Motor neuron (in vitro differentiated cells): ENCODE results near the gene PLEKHA6. TPM values are rescaled to one million over a fixed set of nuclear protein-coding genes. Genes with fewer than 3 reads are reported as not detected.

ENCODE experiments used
- ATAC-seq, 8 experiments: fragments of 200-7000 bp; cut with Tn5 transposase; replicated peaks in 6 of 8; 2 replicates each; pipeline ENCODE4 v1.8.0; 2021; ENCODE audit warnings: mild to moderate bottlenecking in 8 of 8, moderate library complexity in 8 of 8
- H3K27ac ChIP-seq, 2 donors: fragments of 250-450 bp; sonication (Bioruptor Pico); 2 replicates each; pipeline ENCODE4 v1.9.0; 2021; ENCODE audit warnings: antibody characterized with exemption in 2 of 2, mild to moderate bottlenecking in 2 of 2, moderate library complexity in 1 of 2
- H3K4me1 ChIP-seq, 2 donors: fragments of 250-450 bp; sonication (Bioruptor Pico); replicated peaks in 1 of 2; 2 replicates each; pipeline ENCODE4 v1.6.1; 2021; ENCODE audit warnings: antibody characterized with exemption in 2 of 2, mild to moderate bottlenecking in 2 of 2, moderate library complexity in 1 of 2
- H3K4me3 ChIP-seq, 5 donors: fragments of 250-450 bp; sonication (Bioruptor Pico); 2 replicates each; pipeline ENCODE4 v1.9.0; 2021; ENCODE audit warnings: antibody characterized with exemption in 5 of 5, mild to moderate bottlenecking in 5 of 5, moderate library complexity in 4 of 5
- WGBS, 10 experiments: fragments of 450-650 bp; shearing (Covaris generic); methylation state at CpG; one replicate each; pipeline ENCODE4 v1.0.0; 2022; 5-methylcytosine and 5-hydroxymethylcytosine counted together
- in situ Hi-C, 9 experiments: fragments of 400-800 bp; cut with MboI; loops; one replicate each; pipeline ENCODE4 v1.15.0; 2021; ENCODE audit warnings: low sequenced_read_pairs in 9 of 9, low pct_unique_long_range_greater_than_20kb in 2 of 9; ENCODE audit not compliant: unreplicated experiment in 9 of 9
- total RNA-seq, 8 experiments: library from RNA; unstranded; fragments of 300-600 nt; gene quantifications; 2 replicates each; pipeline versions ENCODE4 v1.2.3 to v1.2.4, GENCODE V29; 2022

The PLEKHA6 gene
- total RNA-seq, 8 experiments from 2014 or later: 11.7 to 42.0 (median 24.0) TPM

GRCh38 chr1:204213668-204214662, 145.8 kb downstream of the PLEKHA6 start, which contains the start of gene GOLT1A:
GOLT1A (minus strand) TSS chr1:204213988; CDS start chr1:204213906, 82 bp downstream.
- 0 to 37% (median 15%) methylated on average over 1 to 31 of the region's 41 CpGs for WGBS, 10 experiments
- peak; percentile 73 to 96 (median 88) for ATAC-seq
- in situ Hi-C loops: loop anchor here in 1 of 9 experiments (25.0 kb wide), 1 partner anchor 173 kb away; no protein-coding TSS in a partner anchor

GRCh38 chr1:204212715-204213114, 147.0 kb downstream of the PLEKHA6 start:
- no peak for ATAC-seq
- 70 to 100% (median 88%) methylated on average over 1 to 3 of the region's 3 CpGs for WGBS, 10 experiments
- peaks cover 0 to 12% of the 10 kb centered on the region in 2 donors for H3K4me1 ChIP-seq
- H3K27ac ChIP-seq: no peak overlapping the region
- no peak overlapping the region for H3K4me3 ChIP-seq
- in situ Hi-C loops: loop anchor here in 1 of 9 experiments (25.0 kb wide), 1 partner anchor 175 kb away; no protein-coding TSS in a partner anchor

More at GRCh38 chr1:204213668-204214662, 145.8 kb downstream of the PLEKHA6 start, which contains the start of gene GOLT1A:
- Histone ChIP-seq H3K4me1 (peaks cover 0 to 12% of the 10 kb centered on the region in 2 donors), H3K4me3 (peak within 1 kb of the TSS in 3 of 5 donors; percentile 4 to 6 (median 5)), H3K27ac (peak within 1 kb of the TSS in 1 of 2 donors; percentile 3)

DNA sequence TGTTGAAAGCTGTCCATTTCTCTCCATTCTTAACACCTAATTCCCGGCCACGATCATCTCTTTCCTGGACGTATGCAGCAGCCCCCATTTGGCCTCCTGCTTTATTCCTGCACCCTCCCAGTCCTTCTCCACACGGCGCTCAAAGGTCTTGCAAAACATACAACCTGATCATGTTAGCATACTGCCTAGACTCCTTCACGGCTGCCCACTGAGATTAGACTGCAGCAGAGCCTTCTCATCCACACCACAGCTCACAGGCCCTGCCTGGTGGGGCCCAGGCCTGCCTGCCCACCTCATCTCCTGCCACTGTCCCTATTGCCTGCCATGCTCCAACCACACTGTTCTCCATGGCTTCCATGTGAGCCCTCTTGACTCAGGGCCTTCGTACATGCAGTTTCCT, 148.7 kb downstream of the PLEKHA6 start:
- no peak overlapping the region for H3K27ac ChIP-seq
- ATAC-seq: no peak
- no peak overlapping the region for H3K4me3 ChIP-seq
- 50 to 86% (median 68%) methylated on average over 1 to 2 of the region's 7 CpGs; no CpG with 5 or more reads in 4 of the 10 experiments for WGBS, 10 experiments
- peaks cover 3 to 12% of the 10 kb centered on the region in 2 donors for H3K4me1 ChIP-seq
- in situ Hi-C loops: loop anchor here in 1 of 9 experiments (25.0 kb wide), 1 partner anchor 176 kb away; no protein-coding TSS in a partner anchor

- H3K4me1 ChIP-seq: peaks cover 0 to 5% of the 10 kb centered on the region in 2 donors
- ATAC-seq: peak; percentile 95 to 99 (median 98)
- H3K4me3 ChIP-seq: no peak overlapping the region
- 0 to 60% (median 25%) methylated on average over 1 to 11 of the region's 13 CpGs; no CpG with 5 or more reads in 3 of the 10 experiments for WGBS, 10 experiments
- H3K27ac ChIP-seq: no peak overlapping the region
- in situ Hi-C loops: loop anchor here in 1 of 9 experiments (25.0 kb wide), 1 partner anchor 180 kb away; no protein-coding TSS in a partner anchor
Observed at GRCh38 chr1:204207136-204207616, 152.6 kb downstream of the PLEKHA6 start.

DNA sequence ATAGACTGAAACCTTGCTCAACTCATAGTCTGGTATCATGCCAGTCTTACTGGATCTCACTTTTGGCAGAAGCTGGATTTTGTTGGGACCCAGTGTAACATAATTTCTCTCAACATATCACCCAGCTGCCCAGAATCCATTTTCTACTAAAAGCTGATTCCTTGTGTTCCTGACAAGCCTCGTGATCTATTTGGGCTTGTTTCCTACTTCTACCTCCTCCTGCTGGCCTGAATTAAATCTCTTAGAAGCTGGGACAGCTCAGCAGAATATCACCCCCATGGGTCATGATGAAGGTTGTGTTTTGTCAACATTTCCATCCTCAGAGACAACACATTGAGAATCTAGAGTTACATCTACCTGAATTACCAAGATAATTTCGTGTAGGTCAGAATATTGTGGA, 153.6 kb downstream of the PLEKHA6 start:
- Histone ChIP-seq H3K27ac (no peak overlapping the region), H3K4me1 (peaks cover 0 to 5% of the 10 kb centered on the region in 2 donors), H3K4me3 (no peak overlapping the region)
- 0 to 83% (median 54%) methylated on average over 1 to 2 of the region's 2 CpGs; no CpG with 5 or more reads in 1 of the 10 experiments for WGBS, 10 experiments
- peak in 1 of 8 experiments; percentile 36 for ATAC-seq
- in situ Hi-C loops: loop anchor here in 1 of 9 experiments (25.0 kb wide), 1 partner anchor 181 kb away; no protein-coding TSS in a partner anchor

GRCh38 chr1:204205486-204205885, 154.2 kb downstream of the PLEKHA6 start:
- no peak for ATAC-seq
- Histone ChIP-seq H3K4me3 (no peak overlapping the region), H3K27ac (no peak overlapping the region), H3K4me1 (peaks cover 0 to 5% of the 10 kb centered on the region in 2 donors)
- in situ Hi-C loops: loop anchor here in 1 of 9 experiments (25.0 kb wide), 1 partner anchor 182 kb away; no protein-coding TSS in a partner anchor

DNA sequence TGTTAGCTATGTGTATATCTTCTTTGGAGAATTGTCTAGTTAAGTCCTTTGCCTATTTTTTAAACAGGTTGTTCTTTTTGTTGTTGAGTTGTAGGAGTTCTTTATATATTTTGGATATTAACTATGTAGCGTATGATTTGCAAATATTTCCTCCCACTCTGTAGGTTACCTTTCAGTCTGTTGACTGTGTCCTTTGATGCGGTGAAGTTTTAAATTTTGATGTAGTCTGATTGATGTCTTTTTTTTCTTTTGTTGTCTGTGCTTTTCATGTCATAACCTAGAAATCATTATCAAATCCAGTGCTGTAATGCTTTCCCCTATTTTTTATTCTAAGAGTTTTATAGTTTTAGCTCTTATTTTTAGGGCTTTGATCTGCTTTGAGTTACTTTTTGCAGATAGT, 154.8 kb downstream of the PLEKHA6 start:
- Histone ChIP-seq H3K27ac (no peak overlapping the region), H3K4me1 (peaks cover 0 to 5% of the 10 kb centered on the region in 2 donors), H3K4me3 (no peak overlapping the region)
- 60 to 100% (median 92%) methylated on average over 1 to 2 of the region's 2 CpGs for WGBS, 10 experiments
- in situ Hi-C loops: loop anchor here in 1 of 9 experiments (25.0 kb wide), 1 partner anchor 182 kb away; no protein-coding TSS in a partner anchor
- ATAC-seq: no peak

- ATAC-seq: no peak
- Histone ChIP-seq H3K4me3 (no peak overlapping the region), H3K4me1 (peaks cover 8 to 10% of the 10 kb centered on the region in 2 donors), H3K27ac (no peak overlapping the region)
- 71 to 93% (median 80%) methylated on average over 1 to 5 of the region's 5 CpGs; no CpG with 5 or more reads in 3 of the 10 experiments for WGBS, 10 experiments
- in situ Hi-C loops: loop anchor here in 1 of 9 experiments (25.0 kb wide), 1 partner anchor 184 kb away; no protein-coding TSS in a partner anchor
Observed at GRCh38 chr1:204203206-204203767, 156.4 kb downstream of the PLEKHA6 start.

DNA sequence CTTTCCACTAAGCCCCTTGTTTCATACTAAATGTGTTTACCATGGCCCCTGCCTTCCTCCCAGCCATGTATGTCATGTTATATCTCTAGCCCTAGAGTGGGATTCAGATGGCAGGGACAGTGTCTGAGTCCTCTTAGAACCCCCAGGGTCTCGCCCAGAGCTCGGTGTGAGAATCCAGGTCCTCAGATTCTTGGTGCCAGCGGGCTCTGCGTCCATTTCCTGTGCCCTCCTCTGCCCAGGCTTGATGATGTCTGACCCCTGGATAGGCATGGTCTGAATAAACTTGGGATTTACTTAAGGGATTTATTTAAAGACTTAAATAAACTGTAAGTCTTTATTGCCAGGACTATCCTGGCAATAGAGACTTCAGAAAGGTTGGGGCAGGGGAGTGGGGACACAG, 157.2 kb downstream of the PLEKHA6 start:
- 0 to 100% (median 69%) methylated on average over 1 to 4 of the region's 4 CpGs; no CpG with 5 or more reads in 4 of the 10 experiments for WGBS, 10 experiments
- Histone ChIP-seq H3K4me1 (peaks cover 8 to 10% of the 10 kb centered on the region in 2 donors), H3K27ac (no peak overlapping the region), H3K4me3 (no peak overlapping the region)
- no peak for ATAC-seq
- in situ Hi-C loops: loop anchor here in 1 of 9 experiments (25.0 kb wide), 1 partner anchor 185 kb away; no protein-coding TSS in a partner anchor

DNA sequence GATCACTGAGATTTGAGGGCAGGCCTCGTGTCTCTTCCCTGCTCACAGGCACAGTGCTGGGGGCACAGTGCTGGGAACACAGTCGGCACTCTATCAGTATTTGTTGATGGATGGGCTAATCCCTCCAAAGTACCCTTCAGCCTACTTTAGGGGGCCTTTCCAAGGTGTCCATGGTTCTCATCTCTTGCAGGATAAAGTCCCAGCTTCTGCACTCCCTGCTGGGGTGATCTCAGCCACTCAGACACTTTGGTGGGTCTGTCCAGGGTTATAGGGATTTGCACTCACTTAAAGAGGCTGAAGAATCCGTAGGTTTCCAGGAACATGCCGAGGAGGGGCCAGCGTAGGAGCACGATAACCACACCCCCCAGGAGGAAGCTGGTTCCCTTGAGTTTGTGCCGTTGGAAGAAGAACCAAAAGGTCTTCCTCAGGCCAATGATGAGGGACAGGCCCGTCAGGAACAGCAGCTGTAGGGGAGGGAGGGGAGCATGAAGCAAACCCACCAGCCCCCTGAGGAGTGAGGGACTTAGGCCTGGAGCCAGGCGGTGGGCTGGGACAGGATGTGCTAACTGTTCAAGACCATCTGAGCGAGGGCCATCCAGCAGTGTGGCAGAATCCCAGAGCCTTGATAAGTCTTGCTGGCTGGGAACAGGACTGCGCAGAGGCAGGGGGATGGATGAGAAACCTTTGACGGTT, 158.2 kb downstream of the PLEKHA6 start:
- Histone ChIP-seq H3K4me1 (peaks cover 8 to 14% of the 10 kb centered on the region in 2 donors), H3K4me3 (no peak overlapping the region), H3K27ac (no peak overlapping the region)
- WGBS, 10 experiments: 48 to 100% (median 79%) methylated on average over 1 to 12 of the region's 12 CpGs; no CpG with 5 or more reads in 1 of the 10 experiments
- in situ Hi-C loops: loop anchor here in 1 of 9 experiments (25.0 kb wide), 1 partner anchor 186 kb away; no protein-coding TSS in a partner anchor
- ATAC-seq: no peak

- no peak for ATAC-seq
- no peak overlapping the region for H3K4me3 ChIP-seq
- in situ Hi-C loops: loop anchor here in 1 of 9 experiments (25.0 kb wide), 1 partner anchor 313 kb away; the partner anchor contains the start of gene MDM4
- WGBS, 10 experiments: 68 to 100% (median 84%) methylated on average over 1 to 9 of the region's 9 CpGs; no CpG with 5 or more reads in 2 of the 10 experiments
- peaks cover 14 to 19% of the 10 kb centered on the region in 2 donors for H3K4me1 ChIP-seq
- no peak overlapping the region for H3K27ac ChIP-seq
Observed at GRCh38 chr1:204199579-204199978, 160.2 kb downstream of the PLEKHA6 start.
